ENCODE data around the gene RALGPS1. TPM values are rescaled to one million over a fixed set of nuclear protein-coding genes. Genes with fewer than 3 reads are reported as not detected.

RALGPS1 gene
- polyA plus RNA-seq (2011; rRNA removed) (7.9 and 8.1 TPM in 2 replicates), polyA plus RNA-seq (2017; fragmentation: RNase III; extraction: RNeasy Plus Mini Kit Qiagen cat#74134 plus additional on column Dnase treatment) (3.0 to 5.0 TPM (median 3.9 TPM) in 3 replicates), polyA minus RNA-seq (2011; rRNA and poly(A)+ RNA removed) (8.8 and 11.4 TPM in 2 replicates)
- 2.9 and 4.2 TPM in 2 replicates for polyA plus RNA-seq (2012; cell fraction: cytosol; rRNA removed)
- polyA plus RNA-seq (2012; cell fraction: nucleus; rRNA removed), result 7.9 and 11.2 TPM in 2 replicates

- Histone ChIP-seq H3K4me3 (peak within 1 kb of the TSS; percentile 52), H3K4me1 (peaks cover 7% of the 10 kb centered on the region; the same call in 2 of the 3 replicates), H3K4me2 (peak within 1 kb of the TSS; percentile 78), H3K27ac (peak within 1 kb of the TSS; percentile 68 to 95), H3K9me3 (no peaks in the 10 kb centered on the region; the same call in 2 of the 3 replicates)
- TF ChIP-seq ESRRA (IDR thresholded peaks at IDR 0.05; ENCODE audit: borderline replicate concordance, low read length) (no peak), HEYL (CRISPR knock-in tag; IDR thresholded peaks at IDR 0.05) (no peak), RFX5 (IDR thresholded peaks at IDR 0.05) (0 out of 2 replicates have a peak, but pooled peaks have one; percentile 39), HOXB5 (CRISPR knock-in tag; IDR thresholded peaks at IDR 0.05) (no peak), POLR2A (IDR thresholded peaks at IDR 0.05; ENCODE audit: low read length) (peak; percentile 21; the same call in 1 of the 2 replicates), MYC (IDR thresholded peaks at IDR 0.05; ENCODE audit: borderline replicate concordance, low read length) (no peak), NR3C1 (IDR thresholded peaks at IDR 0.05) (no peak), CEBPB (IDR thresholded peaks at IDR 0.05) (no peak), JUN (IDR thresholded peaks at IDR 0.05) (0 out of 5 replicates have a peak, but pooled peaks of 1 of the 2 experiments have one; percentile 40), USF2 (IDR thresholded peaks at IDR 0.05) (no peak), SMC3 (IDR thresholded peaks at IDR 0.05) (no peak), PHF8 (IDR thresholded peaks at IDR 0.05; ENCODE audit: borderline replicate concordance, low read depth) (no peak), PBX3 (IDR thresholded peaks at IDR 0.05) (peak; percentile 98), MAFK (IDR thresholded peaks at IDR 0.05; ENCODE audit: partially characterized antibody) (no peak), ATOH8 (CRISPR knock-in tag; IDR thresholded peaks at IDR 0.05; ENCODE audit: low read depth) (no peak)
- ChIA-PET POLR2A (interaction anchor here (0.6 to 1.4 kb wide), 5 partner anchors 11 to 641 kb away, joined by 3 to 10 read pairs (median 4); partner anchors contain the start of gene SLC2A8), CTCF (interaction anchor here (0.9 to 2.4 kb wide), 4 partner anchors 10 to 70 kb away, joined by 3 to 10 read pairs (median 4); no protein-coding TSS in a partner anchor)
- DNase-seq (ENCODE audit: low read depth in 1 of 2, low spot score in 1 of 2) (peak; percentile 95 to 97), FAIRE-seq (no peak), ATAC-seq (peak; percentile 96 to 100)
- 1% methylated on average over 22 of the region's 105 CpGs for WGBS (ENCODE audit: missing lambda C conversion rate)
Measured at GRCh38 chr9:126914458-126915280, at the start of gene RALGPS1. Gene RALGPS1, plus strand, starts transcription at chr9:126914782. Its CDS starts 47,508 bp downstream, at chr9:126962290.

- 91% methylated on average over 7 of the region's 7 CpGs for WGBS (ENCODE audit: missing lambda C conversion rate)
- ChIA-PET CTCF (interaction anchor here (1.2 to 5.3 kb wide), 2 partner anchors 11 to 48 kb away, joined by 4 to 28 read pairs; partner anchors contain the start of gene ZBTB34), POLR2A (no interaction called here)
- ATAC-seq (no peak), FAIRE-seq (no peak), DNase-seq (ENCODE audit: low read depth in 1 of 2, low spot score in 1 of 2) (no peak)
- H3K4me2 ChIP-seq, result no peak overlapping the region
- no peak overlapping the region for H3K27ac ChIP-seq
- no peaks in the 10 kb centered on the region for H3K9me3 ChIP-seq
- H3K4me3 ChIP-seq, result no peak overlapping the region
- no peaks in the 10 kb centered on the region for H3K4me1 ChIP-seq
- no peak for TF ChIP-seq ZSCAN20 (CRISPR knock-in tag; IDR thresholded peaks at IDR 0.05)
- no peak for TF ChIP-seq REST (IDR thresholded peaks at IDR 0.05)
- no peak for TF ChIP-seq FOSL2 (IDR thresholded peaks at IDR 0.05)
- TF ChIP-seq FOSL2 (CRISPR knock-in tag; IDR thresholded peaks at IDR 0.05), result no peak
- no peak for TF ChIP-seq KDM5A (IDR thresholded peaks at IDR 0.05)
- TF ChIP-seq RAD21 (conservative IDR thresholded peaks at IDR 0.05 in 1 of 2, IDR thresholded peaks at IDR 0.05 in 1 of 2), result no peak
- no peak for TF ChIP-seq RARB (CRISPR knock-in tag; IDR thresholded peaks at IDR 0.05)
- no peak for TF ChIP-seq HMGXB4 (CRISPR knock-in tag; IDR thresholded peaks at IDR 0.05; ENCODE audit: borderline replicate concordance)
- TF ChIP-seq HOXB13 (CRISPR knock-in tag; IDR thresholded peaks at IDR 0.05; ENCODE audit: low read depth), result no peak
- no peak for TF ChIP-seq USF2 (IDR thresholded peaks at IDR 0.05)
- no peak for TF ChIP-seq KDM1A (IDR thresholded peaks at IDR 0.05; ENCODE audit: low read depth)
- no peak for TF ChIP-seq JUNB (IDR thresholded peaks at IDR 0.05)
Measured at GRCh38 chr9:126869368-126869767, 45.2 kb upstream of the RALGPS1 start.

Measured in A549 (cell line).